ENCODE measurements around the gene DNAJC12.

GRCh38 chr10:67801118-67801517, 36.9 kb downstream of the DNAJC12 start:
- TF ChIP-seq ZFP30 (CRISPR knock-in tag; IDR thresholded peaks at IDR 0.05) (no peak), GLIS3 (CRISPR knock-in tag; IDR thresholded peaks at IDR 0.05) (no peak), TSHZ2 (CRISPR knock-in tag; IDR thresholded peaks at IDR 0.05) (no peak), RARB (CRISPR knock-in tag; IDR thresholded peaks at IDR 0.05) (no peak), BACH2 (CRISPR knock-in tag; IDR thresholded peaks at IDR 0.05; ENCODE audit: borderline replicate concordance) (no peak), ZFP3 (CRISPR knock-in tag; IDR thresholded peaks at IDR 0.05) (no peak), ZNF565 (CRISPR knock-in tag; conservative IDR thresholded peaks at IDR 0.05; ENCODE audit: low read depth) (no peak), PATZ1 (CRISPR knock-in tag; IDR thresholded peaks at IDR 0.05; ENCODE audit: borderline replicate concordance) (no peak), POU6F1 (CRISPR knock-in tag; IDR thresholded peaks at IDR 0.05; ENCODE audit: borderline replicate concordance, low read depth) (no peak), TCF4 (CRISPR knock-in tag; IDR thresholded peaks at IDR 0.05; ENCODE audit: borderline replicate concordance) (no peak)

Data from SK-N-SH treated with all-trans-retinoic acid at 6 μM for 48 hours (cell line).